ENCODE results near the gene B3GNT5. TPM values are rescaled to one million over a fixed set of nuclear protein-coding genes. Genes with fewer than 3 reads are reported as not detected.

B3GNT5 gene, protein sequence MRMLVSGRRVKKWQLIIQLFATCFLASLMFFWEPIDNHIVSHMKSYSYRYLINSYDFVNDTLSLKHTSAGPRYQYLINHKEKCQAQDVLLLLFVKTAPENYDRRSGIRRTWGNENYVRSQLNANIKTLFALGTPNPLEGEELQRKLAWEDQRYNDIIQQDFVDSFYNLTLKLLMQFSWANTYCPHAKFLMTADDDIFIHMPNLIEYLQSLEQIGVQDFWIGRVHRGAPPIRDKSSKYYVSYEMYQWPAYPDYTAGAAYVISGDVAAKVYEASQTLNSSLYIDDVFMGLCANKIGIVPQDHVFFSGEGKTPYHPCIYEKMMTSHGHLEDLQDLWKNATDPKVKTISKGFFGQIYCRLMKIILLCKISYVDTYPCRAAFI
- 4.8 and 6.2 TPM in 2 replicates for total RNA-seq (2014; rRNA removed; shearing (Covaris generic))

- peak; percentile 11 for DNase-seq (ENCODE audit: low read depth)
Measured at GRCh38 chr3:183252973-183253527, at the start of gene B3GNT5. TSS of gene B3GNT5 (plus strand) at chr3:183253253. CDS start at chr3:183269799, 16,546 bp downstream.

- DNase-seq (ENCODE audit: low read depth) = no peak
Measured at GRCh38 chr3:183203670-183204069, 49.4 kb upstream of the B3GNT5 start.

GRCh38 chr3:183208260-183208659, 44.8 kb upstream of the B3GNT5 start:
- no peak for DNase-seq (ENCODE audit: low read depth)

- DNase-seq (ENCODE audit: low read depth) = no peak
Measured at GRCh38 chr3:183208800-183209199, 44.3 kb upstream of the B3GNT5 start.

GRCh38 chr3:183210341-183210740, 42.7 kb upstream of the B3GNT5 start:
- DNase-seq (ENCODE audit: low read depth) = no peak

DNA sequence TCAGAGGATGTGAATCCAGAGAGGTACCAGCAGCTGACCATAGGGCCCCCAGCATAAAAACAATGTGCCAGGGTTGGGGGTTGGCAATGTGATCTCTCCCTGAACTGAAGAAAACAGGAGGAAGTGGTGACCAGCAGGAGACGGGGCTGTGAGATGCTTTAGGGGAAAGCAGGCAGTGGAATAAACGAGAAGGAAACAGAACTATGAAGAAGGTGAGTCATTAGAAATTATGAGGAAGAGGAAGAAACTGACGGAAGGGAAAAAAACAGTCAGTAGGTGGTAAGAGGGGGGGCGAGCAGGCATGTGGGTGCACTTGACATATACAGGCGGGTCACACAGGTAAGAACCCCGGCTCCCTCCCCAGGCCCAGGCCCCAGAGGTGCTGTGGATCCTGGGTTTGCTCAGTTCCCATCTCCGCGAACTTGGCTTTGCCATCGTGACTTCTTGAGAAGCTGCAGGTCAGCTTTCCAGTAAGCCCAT, 42.2 kb upstream of the B3GNT5 start:
- no peak for DNase-seq (ENCODE audit: low read depth)

DNA sequence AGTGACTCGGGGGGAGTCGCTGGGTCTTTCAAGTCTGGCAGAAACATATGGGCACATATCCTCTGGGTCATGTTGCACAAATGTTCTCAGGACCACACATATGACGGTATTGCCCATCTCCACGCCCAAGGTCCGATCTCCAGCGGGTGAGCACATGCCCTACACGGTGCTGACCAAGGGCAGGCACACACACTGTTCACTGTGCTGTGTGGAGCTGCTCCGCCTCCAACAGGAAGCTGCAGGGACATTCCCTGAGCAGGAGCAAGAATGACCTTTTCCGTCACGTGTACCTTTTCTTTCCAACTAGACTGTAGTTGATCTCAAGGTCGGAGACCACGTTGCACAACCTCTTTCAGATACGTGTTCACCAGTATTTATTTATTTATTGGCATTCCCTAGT, 41.7 kb upstream of the B3GNT5 start:
- no peak for DNase-seq (ENCODE audit: low read depth)

DNA sequence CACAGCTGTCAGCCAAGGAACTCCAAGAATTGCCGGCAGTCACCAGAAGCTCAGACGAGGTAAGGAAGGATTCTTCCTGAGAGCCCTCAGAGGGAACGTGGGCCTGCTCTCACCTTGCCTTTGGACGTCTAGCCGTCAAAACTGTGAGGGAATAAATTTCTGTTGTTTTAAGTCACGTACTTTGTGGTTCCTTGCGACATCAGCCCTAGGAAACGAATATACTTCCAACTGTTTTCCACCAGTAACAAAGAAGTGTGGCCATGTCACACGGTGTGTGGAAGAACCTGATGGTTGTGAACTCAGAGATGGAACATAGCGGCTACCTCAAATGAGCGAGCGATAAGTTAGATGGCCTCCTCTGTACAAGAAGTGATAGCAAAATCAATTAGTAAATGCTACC, 41.0 kb upstream of the B3GNT5 start:
- DNase-seq (ENCODE audit: low read depth) = no peak

DNA sequence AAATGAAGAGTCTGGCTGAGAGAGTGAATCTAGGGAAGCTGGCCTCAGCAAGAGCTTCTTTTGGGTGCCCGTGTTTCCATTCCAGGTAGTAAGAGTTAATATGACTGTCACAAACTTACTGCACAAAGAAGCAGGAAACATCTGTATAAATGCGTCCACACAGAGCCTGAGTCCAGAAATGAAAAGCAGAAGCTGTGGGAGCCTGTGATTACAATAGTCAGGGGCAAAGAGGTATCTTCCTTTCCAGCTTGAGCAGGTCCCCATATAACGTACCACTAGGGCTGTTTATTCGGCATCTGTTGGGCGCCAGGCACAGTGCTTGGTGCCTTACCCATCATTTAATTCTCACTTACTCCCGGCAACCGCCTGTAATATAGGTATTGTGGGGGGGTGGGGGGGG, 40.5 kb upstream of the B3GNT5 start:
- no peak for DNase-seq (ENCODE audit: low read depth)

DNA sequence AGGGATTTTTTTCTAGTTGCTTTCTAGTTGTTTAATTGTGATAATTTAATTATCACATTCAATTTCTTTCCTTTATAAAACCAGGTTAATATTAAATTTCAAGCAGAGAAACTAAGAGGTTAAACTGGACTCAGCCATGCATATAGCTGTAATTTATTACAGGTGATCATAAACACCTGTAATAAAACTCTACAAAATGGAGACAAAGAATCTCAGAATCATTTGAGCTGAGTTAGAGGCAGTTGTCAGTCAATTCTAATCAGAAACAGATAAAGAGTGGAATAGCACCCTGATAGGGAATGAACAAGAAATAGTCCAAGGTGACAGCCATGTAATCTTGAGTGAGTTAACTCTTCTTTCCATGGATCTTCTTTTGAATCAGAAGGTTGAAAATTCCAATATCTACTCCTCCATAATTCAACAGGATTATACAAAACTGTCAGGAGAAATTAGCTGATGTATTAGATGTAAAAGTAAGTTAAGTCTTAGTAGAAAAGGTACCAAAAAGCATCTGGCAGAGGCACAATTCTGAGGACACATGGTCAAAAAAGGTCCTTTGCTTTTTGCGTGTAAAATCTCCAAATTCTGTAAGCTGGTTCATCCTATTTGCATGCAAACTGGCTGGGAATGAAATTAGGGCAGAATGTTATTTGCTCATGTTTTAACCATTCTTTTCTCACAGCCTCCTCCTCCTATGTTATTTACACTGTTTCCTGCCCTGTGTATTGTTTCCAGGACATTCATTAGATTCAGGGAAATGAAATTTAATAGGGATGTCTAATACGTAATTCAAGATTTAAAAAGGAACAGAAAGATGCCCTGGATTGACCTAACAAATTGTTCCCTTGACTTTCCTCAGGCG, 39.4 kb upstream of the B3GNT5 start:
- no peak for DNase-seq (ENCODE audit: low read depth)

- DNase-seq (ENCODE audit: low read depth) = no peak
Measured at GRCh38 chr3:183214277-183214612, 38.8 kb upstream of the B3GNT5 start.

DNA sequence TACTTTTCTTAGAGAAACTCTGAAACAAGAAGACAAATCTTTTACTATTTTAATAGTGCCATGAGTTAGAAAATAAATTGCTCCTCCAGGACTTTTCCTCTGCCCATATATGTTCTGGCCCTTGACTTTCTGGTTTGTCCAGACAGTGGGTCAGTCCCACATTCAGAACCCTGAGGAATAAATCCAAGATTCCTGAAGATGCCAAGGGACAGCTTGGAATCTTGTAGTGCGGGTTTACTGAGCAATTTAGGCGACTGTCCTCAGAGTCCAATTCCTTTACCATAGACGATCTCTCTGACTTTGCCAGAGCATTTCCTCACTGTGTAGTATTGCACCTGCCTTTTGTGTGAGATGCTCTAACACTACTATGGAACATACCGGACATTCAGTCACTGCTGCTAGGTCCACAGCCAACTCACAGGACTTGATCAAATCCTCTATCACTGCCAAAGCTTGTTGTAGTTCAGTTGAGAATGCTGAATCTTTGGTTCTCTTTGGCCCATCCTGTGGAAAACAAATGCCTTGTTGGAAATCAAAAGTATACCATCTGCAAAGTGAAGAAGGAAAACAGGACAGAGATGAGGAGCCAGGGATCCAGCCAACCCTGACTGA, 37.4 kb upstream of the B3GNT5 start:
- no peak for DNase-seq (ENCODE audit: low read depth)

DNA sequence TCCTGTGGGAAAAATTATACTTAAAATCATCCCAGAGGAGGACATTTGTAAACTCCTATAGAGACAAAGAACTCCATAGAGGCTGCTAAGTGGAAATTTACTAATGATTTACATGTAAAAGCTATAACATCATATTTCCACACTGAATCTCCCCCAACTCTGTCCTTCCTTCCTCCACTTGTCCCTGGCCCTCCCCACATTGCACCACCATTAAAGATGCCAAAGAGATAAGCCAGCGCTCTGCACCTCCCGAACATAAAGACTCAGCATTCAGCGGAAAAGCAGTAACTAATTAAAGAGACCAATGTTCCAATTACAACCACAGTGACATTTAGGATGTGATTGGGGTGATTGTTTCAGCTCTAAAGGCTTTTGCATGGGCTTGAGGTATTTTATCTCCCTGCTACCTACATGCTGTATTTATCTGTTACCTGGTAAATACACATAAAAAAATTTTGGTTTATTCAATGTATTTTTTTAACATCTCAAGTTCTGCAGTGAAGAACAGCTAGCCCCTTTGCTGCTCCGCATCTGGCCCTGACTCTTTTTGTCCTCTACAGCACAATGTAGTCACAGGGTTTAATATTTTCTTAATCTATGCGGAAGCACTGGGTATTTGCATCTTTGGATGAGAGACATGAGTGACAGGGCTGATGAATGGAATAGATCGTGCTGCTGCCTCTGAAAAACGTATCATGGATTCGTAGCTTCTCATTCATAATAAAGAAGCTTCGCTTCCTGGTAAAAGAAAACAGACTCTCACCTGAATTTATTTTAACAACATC, 35.3 kb upstream of the B3GNT5 start:
- no peak for DNase-seq (ENCODE audit: low read depth)

GRCh38 chr3:183218826-183219225, 34.2 kb upstream of the B3GNT5 start:
- DNase-seq (ENCODE audit: low read depth) = no peak

DNA sequence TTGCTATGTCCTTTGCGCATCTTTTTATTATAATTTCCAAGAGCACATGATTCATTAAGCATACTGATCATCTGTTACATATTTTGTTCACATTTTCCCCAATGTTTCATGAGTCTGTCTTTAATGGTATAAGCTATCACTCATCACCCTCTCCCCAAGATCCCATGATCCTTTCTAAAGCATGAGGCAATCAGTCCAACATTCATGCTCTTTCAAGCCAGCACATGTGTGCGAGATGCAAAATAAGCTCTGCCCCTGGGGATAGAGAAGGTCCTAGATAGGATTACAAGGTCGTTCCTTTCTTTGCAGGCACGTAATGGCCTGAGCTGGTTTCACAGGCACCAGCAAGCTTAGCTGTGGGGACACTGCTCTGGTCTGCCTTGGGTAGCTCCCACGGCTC, 32.2 kb upstream of the B3GNT5 start:
- no peak for DNase-seq (ENCODE audit: low read depth)

GRCh38 chr3:183222631-183223235, 30.3 kb upstream of the B3GNT5 start:
- no peak for DNase-seq (ENCODE audit: low read depth)

DNA sequence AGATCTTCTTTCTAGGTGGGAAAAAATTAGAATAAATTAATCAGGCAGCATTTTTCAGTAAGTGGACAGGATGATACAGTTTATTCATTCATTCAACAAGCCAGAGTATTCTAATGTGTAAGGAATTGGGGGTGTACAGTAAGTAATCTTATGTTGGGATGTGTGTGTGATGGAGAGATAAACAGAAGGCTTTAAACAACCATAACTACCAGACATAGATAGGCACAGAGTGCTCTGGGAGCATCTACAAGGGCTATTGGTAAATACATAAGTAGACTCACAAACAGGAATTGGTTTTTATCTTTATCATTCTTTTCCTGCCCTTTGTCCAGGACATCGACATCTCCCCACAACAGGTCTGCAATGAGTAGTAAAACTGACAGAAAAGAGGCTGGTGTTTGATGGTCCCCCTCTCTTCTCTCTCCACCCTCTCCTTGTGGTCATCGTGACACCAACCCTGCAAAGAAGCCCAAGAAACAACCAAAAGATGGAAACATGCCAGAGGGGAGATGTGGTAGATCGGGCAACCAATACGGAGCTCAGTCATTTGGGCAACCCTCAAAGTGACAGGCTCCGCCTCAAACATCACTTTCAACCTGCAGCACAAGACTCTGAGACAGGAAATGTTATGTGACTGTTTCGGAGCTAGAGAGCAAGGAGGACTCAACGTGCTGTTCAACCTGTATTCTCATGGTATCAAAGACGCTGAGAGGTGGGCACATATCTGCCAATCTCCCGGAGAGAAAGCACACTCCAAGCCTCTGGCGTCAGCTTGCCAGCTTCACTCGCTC, 28.7 kb upstream of the B3GNT5 start:
- DNase-seq (ENCODE audit: low read depth) = no peak

- no peak for DNase-seq (ENCODE audit: low read depth)
Measured at GRCh38 chr3:183226333-183226890, 26.6 kb upstream of the B3GNT5 start.

GRCh38 chr3:183227586-183227985, 25.5 kb upstream of the B3GNT5 start:
- no peak for DNase-seq (ENCODE audit: low read depth)

DNA sequence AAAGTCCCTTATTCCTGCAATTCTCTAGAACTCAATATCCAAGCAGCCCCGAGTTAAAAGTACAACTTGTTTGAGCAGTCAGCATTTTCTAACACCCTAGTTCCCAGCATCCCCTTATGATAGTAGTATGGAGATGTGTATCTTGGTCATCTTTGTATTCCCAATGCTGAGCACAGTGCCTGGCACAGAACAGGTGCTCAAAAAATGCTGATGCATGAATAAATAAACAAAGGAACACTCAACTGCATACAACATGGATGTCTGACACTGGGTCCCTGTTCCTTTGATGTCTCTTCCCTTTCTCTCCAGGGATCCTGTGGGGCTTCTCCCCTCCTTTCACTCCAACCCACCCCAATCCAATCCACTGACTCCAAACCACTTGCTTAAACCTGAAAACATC, 23.9 kb upstream of the B3GNT5 start:
- DNase-seq (ENCODE audit: low read depth) = no peak
